ENCODE measurements around the gene ATN1.
A peak's percentile ranks its signal among the peaks of the same experiment; 100 is the strongest.
"Not testable (repeated sequence)": the region's sequence is repeated elsewhere in the genome, so short reads cannot be mapped to it uniquely, and the experiment has no call there.

The ATN1 gene, protein sequence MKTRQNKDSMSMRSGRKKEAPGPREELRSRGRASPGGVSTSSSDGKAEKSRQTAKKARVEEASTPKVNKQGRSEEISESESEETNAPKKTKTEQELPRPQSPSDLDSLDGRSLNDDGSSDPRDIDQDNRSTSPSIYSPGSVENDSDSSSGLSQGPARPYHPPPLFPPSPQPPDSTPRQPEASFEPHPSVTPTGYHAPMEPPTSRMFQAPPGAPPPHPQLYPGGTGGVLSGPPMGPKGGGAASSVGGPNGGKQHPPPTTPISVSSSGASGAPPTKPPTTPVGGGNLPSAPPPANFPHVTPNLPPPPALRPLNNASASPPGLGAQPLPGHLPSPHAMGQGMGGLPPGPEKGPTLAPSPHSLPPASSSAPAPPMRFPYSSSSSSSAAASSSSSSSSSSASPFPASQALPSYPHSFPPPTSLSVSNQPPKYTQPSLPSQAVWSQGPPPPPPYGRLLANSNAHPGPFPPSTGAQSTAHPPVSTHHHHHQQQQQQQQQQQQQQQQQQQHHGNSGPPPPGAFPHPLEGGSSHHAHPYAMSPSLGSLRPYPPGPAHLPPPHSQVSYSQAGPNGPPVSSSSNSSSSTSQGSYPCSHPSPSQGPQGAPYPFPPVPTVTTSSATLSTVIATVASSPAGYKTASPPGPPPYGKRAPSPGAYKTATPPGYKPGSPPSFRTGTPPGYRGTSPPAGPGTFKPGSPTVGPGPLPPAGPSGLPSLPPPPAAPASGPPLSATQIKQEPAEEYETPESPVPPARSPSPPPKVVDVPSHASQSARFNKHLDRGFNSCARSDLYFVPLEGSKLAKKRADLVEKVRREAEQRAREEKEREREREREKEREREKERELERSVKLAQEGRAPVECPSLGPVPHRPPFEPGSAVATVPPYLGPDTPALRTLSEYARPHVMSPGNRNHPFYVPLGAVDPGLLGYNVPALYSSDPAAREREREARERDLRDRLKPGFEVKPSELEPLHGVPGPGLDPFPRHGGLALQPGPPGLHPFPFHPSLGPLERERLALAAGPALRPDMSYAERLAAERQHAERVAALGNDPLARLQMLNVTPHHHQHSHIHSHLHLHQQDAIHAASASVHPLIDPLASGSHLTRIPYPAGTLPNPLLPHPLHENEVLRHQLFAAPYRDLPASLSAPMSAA (N-terminal part only)
- 10.5 to 10.7 reads per million in 2 experiments for total RNA-seq

GRCh38 chr12:6927379-6928021 lies at the start of gene ATN1:
Gene ATN1, plus strand, starts transcription at chr12:6927959. Its CDS starts 6,043 bp downstream, at chr12:6934002.
- no peak for DNase-seq (ENCODE audit: low read depth)

DNA sequence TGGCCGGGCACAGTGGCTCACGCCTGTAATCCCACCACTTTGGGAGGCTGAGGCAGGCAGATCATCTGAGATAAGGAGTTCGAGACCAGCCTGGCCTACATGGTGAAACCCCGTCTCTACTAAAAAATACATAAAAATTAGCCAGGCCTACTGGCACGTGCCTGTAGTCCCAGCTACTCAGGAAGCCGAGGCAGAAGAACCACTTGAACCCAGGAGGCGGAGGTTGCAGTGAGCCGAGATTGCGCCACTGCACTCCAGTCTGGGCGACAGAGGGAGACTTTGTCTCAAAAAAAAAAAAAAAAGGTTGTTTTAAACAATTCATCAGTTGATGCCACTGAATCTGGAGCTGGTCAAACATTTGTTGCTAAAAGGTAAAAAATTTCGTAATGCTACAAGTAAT lies 47.9 kb upstream of the ATN1 start:
- DNase-seq (ENCODE audit: low read depth), result not testable (repeated sequence)

- no peak for DNase-seq (ENCODE audit: low read depth)
These were observed 44.5 kb upstream of the ATN1 start for GRCh38 chr12:6883252-6883651.

DNA sequence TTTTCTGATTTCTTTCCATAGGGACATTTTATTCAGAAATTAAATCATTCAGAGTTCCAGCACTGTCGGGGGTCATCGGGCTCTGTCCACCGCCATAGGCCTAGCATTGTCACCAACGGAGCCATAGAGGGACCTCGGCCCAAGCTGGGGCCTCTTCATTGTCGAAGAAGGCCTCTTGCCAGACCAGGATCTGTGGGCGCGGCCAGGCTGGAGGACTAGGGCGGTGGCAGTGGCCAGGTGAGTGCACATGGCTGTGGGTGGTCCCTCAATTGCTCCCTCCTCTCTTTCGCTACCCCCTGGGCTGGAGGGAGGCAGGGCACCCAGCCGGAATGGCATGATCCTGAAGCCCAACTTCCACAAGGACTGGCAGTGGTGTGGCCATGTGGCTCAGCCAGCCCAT lies 44.1 kb upstream of the ATN1 start:
- DNase-seq (ENCODE audit: low read depth), result no peak

DNA sequence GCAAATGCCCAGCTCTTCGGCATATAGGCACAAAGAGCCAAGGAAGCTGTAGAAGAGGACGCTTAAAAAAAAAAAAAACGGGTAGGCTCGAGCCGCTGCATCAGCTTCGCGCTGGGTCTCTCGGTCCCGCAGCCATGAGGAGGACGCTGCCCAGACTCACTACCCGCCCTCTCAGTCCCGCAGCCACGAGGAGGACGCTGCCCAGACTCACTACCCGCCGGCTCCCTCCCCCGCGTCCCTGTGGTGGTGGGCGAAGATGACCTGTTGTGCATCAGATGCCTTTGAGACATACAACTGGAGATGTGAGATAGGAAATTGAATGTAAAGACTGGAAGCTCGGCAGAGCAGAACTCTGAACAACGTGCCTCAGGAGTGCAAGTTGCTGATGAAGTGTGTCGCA lies 43.2 kb upstream of the ATN1 start:
- DNase-seq (ENCODE audit: low read depth), result no peak

GRCh38 chr12:6886206-6886999 lies 41.4 kb upstream of the ATN1 start:
- not testable (repeated sequence) for DNase-seq (ENCODE audit: low read depth)

DNA sequence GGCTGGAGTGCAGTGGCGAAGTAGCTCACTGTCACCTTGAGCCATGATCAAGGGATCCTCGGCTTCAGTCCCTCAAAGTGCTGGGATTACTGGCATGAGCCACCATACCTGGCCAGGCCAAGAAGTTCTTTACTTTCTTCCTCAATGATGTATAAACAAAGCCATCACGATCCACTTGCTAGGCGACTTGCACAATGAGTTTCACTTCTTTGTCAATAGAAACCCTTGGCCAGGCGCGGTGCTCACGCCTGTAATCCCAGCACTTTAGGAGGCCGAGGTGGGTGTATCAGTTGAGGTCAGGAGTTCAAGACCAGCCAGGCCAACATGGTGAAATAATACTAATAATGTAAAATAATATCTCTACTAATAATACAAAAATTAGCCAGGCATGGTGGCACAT lies 40.3 kb upstream of the ATN1 start:
- no peak for DNase-seq (ENCODE audit: low read depth)

DNA sequence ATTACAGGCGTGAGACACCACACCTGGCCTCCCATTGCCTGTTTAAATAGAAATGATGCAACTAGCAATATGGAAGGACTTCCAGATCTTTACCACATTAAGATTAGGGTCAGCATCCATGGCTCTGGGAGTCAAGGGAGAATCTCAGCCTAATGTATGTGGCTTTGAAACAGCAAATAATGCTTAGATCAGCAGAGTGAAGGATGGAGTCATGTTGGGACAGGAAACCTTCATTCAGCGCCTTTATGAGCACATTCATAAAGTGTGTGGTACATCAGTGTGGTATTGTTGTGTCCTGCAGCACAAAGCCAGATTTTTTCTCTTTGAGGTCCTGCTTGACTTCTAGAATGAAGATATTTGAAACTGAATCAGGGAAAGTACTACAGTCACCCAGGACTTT lies 39.4 kb upstream of the ATN1 start:
- DNase-seq (ENCODE audit: low read depth), result no peak

GRCh38 chr12:6888794-6889193 lies 39.0 kb upstream of the ATN1 start:
- not testable (repeated sequence) for DNase-seq (ENCODE audit: low read depth)

- not testable (repeated sequence) for DNase-seq (ENCODE audit: low read depth)
These were observed 37.8 kb upstream of the ATN1 start for GRCh38 chr12:6889775-6890573.

DNA sequence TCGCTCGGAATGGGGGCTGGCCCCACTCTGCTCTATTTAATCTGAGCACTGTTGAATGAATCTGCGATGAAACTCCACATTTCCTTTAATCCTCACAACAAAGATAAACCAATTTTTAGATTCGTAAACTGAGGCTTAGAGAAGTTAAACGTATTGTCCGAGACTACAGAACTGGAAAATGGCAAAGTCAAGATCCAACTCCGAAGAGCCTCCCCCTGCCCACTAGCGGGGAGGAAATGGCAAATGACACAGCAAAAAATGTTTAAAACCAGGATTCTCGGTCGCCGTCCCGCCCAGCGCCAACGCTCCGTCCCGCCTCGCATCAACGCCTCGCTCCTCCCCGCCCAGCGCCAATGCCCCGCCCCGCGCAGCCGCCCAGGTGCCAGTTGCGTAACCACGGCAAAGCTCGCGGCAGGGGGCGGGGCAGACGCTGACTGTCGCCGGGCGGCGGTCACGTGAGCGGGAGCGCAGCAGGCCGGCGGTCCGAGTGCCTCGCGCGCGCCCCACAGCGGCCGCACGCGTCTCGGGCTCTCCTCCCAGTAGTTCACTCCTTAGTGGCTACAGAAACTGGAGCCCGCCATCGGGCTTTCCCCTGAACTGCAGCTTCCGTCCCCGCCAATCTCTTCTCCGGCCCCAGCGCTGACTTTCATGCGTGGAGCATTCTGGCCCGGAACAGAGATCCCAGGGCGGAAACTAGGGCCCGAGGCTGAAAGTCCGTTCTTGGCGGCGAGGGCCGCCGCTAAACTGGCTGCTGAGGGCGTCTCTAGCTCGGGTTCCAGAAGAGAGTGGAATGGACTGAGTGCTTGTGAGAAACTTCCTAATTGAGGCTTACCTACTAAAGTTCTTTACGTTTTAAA lies 36.7 kb upstream of the ATN1 start:
- DNase-seq (ENCODE audit: low read depth), result peak; percentile 98

DNA sequence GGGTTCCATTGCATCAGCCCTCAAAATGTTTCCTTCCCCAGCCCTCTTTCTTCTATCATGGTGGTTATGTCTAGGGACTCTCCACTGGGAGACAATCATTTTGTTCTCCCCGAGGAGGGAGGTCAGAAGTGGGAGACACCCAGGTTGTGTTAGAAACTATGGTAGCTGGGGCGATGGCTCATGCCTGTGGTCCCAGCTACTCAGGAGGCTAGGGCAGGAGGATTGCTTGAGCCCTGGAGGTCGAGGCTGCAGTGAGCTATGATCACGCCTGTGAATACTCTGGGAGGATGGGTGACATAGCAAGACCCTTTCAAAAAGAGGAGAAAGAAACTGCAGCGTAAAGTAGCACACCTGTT lies 36.1 kb upstream of the ATN1 start:
- no peak for DNase-seq (ENCODE audit: low read depth)

- DNase-seq (ENCODE audit: low read depth), result not testable (repeated sequence)
These were observed 35.1 kb upstream of the ATN1 start for GRCh38 chr12:6892683-6893082.

DNA sequence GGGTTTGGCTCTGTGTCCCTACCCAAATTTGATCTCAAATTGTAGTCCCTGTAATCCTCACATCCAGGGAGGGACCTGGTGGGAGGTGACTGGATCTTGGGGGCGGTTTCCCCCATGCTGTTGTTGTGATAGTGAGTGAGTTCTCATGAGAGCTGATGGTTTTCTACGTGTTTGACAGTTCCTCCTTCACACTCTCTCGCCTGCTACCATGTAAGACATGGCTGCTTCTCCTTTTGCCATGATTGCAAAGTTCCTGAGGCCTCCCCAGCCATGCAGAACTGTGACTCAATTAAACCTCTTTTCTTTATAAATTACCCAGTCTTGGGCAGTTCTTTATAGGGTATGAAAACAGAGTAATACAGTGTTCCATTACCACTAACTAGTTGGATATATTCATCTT lies 33.4 kb upstream of the ATN1 start:
- DNase-seq (ENCODE audit: low read depth), result no peak

DNA sequence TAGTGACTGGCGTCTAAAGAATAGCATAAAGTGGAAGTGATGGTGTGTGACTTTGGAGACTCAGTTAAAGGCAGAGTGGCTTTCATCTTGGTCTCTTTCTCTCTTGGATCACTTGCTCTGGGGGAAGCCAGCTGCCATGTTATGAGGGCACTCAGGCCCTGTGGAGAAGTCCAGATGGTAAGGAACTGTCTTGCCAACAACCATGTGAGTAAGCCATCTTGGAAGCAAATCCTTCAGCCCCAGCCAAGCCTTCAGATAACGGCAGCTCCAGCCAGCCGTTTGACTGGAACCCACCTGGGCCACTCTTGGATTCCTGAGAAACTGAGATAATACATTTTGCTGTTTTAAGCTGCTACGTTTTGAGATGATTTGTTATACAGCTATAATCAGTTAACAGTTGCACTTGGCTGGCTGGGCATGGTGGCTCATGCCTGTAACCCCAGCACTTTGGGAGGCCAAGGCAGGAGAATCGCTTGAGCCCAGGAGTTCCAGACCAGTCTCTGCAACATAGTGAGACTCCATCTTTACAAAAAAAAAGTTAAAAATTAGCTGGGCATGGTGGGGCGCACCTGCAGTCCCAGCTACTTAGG lies 30.8 kb upstream of the ATN1 start:
- DNase-seq (ENCODE audit: low read depth), result no peak

GRCh38 chr12:6899427-6899826 lies 28.3 kb upstream of the ATN1 start:
- no peak for DNase-seq (ENCODE audit: low read depth)

DNA sequence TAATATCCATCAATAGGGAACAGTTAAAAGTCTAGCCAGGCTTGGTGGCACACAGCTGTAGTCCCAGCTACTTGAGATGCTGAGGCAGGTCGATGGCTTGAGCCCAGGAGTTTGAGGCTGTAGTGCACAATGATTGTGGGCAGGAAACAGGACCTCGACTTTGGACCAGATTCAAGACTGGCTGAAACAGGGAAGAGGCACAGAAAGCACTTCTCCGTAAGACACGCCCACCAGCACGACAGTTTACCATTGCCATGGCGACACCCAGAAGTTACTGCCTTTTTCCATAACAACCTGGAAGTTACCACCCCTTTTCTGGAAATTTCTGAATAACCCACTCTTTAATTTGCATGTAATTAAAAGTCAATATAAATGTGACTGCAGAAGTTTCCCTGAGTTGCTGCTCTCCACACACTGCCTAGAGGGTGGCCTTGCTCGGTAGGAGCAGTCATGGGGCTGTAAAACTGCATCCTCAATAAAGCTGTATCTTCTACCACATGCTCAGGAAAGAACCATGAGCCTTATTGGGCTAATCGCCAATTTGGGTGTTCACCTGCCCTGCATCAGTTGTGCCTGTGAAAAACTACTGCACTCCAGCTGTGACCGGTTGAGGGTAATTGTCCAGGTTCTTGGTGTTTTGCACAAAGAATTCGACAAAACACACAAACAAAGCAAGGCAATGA lies 27.8 kb upstream of the ATN1 start:
- DNase-seq (ENCODE audit: low read depth), result no peak

DNA sequence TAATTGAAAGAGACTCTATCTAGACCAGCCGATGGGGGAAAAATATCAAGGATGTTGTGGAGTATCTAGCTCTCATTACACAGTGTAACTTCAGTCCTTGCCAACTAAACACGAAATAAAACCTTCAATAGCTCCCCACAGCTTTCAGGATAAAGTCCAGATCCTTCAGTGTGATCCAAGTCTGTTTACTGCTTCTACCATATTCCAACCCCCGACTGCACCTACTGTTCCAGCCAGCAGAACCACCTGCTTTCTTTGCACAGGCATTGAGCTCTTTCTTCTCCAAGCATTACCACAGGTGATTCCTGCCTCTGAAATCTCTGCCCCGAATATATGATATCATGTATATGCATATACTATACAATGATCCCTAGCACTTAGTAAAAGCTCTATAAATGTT lies 25.3 kb upstream of the ATN1 start:
- no peak for DNase-seq (ENCODE audit: low read depth)
